ENCODE data around the gene INTS2.

DNA sequence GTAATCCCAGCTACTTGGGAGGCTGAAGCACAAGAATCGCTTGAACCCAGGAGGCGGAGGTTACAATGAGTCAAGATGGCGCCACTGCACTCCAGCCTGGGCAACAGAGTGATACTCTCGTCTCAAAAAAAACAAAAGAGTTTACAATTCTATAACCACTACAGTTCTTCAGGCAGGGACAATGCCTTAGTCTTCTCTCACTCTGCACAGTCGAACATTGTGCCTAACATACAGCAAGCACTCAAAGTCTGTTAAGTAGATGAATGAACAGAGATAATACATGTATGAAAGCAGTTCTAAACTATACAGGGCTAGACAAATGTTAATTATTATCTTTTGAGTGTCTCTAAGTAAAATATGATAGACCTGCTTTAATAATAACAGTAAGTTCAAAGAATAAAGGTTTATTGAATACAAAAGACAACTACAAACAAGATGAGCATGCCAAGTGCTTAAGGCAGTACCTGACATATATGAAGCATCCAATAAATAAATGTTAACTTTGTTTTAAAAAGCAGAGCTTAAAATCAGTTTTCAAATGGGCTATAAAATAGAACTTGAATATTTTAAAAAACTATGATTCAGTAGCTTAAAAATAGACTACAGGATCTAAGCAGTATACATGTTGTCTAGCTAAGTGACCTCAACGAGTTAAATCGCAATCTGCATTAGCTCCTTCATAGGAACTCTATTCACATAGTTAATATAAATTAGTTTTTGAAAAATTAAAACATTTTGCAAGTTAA, 19.3 kb downstream of the INTS2 start:
- TF ChIP-seq, protein P1, sequence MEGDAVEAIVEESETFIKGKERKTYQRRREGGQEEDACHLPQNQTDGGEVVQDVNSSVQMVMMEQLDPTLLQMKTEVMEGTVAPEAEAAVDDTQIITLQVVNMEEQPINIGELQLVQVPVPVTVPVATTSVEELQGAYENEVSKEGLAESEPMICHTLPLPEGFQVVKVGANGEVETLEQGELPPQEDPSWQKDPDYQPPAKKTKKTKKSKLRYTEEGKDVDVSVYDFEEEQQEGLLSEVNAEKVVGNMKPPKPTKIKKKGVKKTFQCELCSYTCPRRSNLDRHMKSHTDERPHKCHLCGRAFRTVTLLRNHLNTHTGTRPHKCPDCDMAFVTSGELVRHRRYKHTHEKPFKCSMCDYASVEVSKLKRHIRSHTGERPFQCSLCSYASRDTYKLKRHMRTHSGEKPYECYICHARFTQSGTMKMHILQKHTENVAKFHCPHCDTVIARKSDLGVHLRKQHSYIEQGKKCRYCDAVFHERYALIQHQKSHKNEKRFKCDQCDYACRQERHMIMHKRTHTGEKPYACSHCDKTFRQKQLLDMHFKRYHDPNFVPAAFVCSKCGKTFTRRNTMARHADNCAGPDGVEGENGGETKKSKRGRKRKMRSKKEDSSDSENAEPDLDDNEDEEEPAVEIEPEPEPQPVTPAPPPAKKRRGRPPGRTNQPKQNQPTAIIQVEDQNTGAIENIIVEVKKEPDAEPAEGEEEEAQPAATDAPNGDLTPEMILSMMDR (conservative IDR thresholded peaks at IDR 0.05; ENCODE audit: low read depth, low read length): no peak
- no peak for TF ChIP-seq EZH2 (IDR thresholded peaks at IDR 0.05; ENCODE audit: borderline replicate concordance, low read depth, low read length, poor library complexity, severe bottlenecking)
